Esophagus squamous epithelium (tissue), 4 donors: ENCODE data around the gene SLC6A1.

ENCODE experiments used
- CTCF ChIP-seq, 6 experiments: fragments of 450-650 bp in 4 of 6; fragments of 200-600 bp in 2 of 6; sonication (generic) in 2 of 6; IDR thresholded peaks; one replicate each; pipeline ENCODE4 v1.5.1; 2016 to 2019; ENCODE audit warnings: antibody characterized with exemption in 6 of 6, mild to moderate bottlenecking in 4 of 6, moderate library complexity in 4 of 6
- POLR2A ChIP-seq, 4 donors: fragments of 450-650 bp; IDR thresholded peaks; one replicate each; pipeline ENCODE4 v1.6.1; 2017; ENCODE audit warnings: antibody characterized with exemption in 4 of 4, mild to moderate bottlenecking in 4 of 4, moderate library complexity in 3 of 4

- TF ChIP-seq CTCF (IDR thresholded peaks at IDR 0.05) (no peak), POLR2A (IDR thresholded peaks at IDR 0.05) (no peak)
Observed at GRCh38 chr3:11006986-11007933, 14.7 kb downstream of the SLC6A1 start.
